NCI-H774 (cell line): ENCODE data around the gene EMC1.
"Not testable (repeated sequence)": the region's sequence is repeated elsewhere in the genome, so short reads cannot be mapped to it uniquely, and the experiment has no call there.

Experiments
- DNase-seq: peaks from one replicate; lab custom pipeline; 2025; lab: John Stamatoyannopoulos, UW

The EMC1 gene

DNA sequence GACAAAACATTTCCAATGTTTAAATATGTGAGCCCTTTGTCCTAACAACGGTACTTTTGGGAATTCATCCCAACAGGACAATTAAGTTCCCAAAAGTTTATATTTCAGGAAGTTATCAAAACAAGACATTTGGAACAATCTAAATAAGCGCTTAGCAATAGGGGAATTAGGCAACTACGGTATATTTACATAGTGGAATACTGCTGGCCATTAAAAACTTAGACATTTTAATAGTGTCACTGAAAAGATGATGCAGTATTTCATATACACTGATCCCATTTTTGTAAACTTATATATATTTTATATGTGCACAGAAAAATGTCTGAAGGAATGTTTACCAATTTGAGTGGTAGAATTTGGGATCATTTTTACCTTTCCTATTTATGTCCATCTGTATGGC lies 62.1 kb downstream of the EMC1 start:
- no peak for DNase-seq

DNA sequence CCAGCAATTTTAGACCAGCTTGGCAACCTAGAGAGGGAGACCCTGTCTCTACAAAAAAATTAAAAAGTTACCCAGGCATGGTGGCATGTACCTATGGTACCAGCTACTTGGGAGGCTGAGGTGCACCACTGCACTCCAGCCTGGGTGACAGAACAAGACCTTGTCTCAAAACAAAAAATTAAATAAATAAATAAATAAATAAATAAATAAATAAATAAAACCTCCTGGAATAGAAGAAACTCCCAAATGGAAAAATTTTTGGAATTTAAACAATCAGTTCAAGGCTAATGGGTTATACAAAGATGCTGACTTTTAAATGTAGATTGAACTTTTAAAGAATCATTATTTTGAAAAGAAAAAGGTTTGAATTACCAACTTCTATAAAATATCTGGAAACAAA lies 63.5 kb downstream of the EMC1 start:
- no peak for DNase-seq

DNA sequence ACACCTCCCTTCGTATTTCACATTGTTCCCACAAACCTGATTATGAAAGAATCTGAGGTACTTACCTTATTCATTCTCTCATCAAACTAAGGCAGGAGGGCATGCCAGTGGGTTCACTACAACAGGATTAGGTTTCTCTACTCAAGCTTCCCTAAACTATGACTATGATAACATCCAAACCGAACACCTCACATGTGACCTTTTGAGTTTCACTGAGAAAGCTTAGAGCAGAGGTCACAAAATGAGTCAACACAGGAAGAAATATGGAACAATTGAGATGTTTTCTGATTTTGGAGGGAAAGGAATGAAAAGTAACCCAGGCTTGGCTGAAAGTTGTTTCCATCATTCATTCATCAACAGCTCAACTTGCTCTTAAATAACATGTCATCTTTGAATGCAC lies 65.3 kb downstream of the EMC1 start:
- DNase-seq, result no peak

- DNase-seq, result no peak
These were observed 69.1 kb downstream of the EMC1 start for GRCh38 chr1:19182223-19182622.

GRCh38 chr1:19180265-19180657 lies 71.1 kb downstream of the EMC1 start:
- not testable (repeated sequence) for DNase-seq

- DNase-seq, result no peak
These were observed 71.6 kb downstream of the EMC1 start for GRCh38 chr1:19179597-19180264.

- DNase-seq, result no peak
These were observed 72.5 kb downstream of the EMC1 start for GRCh38 chr1:19178734-19179398.

GRCh38 chr1:19177811-19178210 lies 73.5 kb downstream of the EMC1 start:
- DNase-seq, result no peak

GRCh38 chr1:19169642-19170041 lies 81.7 kb downstream of the EMC1 start:
- no peak for DNase-seq

DNA sequence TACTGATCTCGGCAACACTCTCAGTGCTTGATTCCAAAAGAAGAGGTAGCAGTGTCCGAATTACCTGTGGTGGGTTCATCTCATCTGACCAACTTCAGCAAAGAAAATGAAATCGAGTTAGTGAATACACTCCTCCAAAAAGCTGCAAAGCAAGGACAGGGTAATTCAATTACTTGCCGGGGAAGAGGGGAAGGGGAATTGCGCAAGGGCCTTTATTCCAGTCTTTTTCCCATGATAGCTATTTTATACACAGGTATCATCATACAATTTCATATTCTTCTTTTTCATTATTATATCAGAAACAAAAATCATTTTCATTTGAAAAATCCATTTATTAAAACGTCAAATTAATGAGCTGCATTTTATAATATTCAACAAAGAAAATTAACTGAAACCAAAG lies 84.2 kb downstream of the EMC1 start:
- DNase-seq, result no peak

GRCh38 chr1:19166066-19166465 lies 85.3 kb downstream of the EMC1 start:
- no peak for DNase-seq
